Panc1 (cell line): ENCODE data around the gene CCDC92B. TPM values are rescaled to one million over a fixed set of nuclear protein-coding genes. Genes with fewer than 3 reads are reported as not detected.

Experiments
- ATAC-seq: fragments of 200-7000 bp; cut with Tn5 transposase; 2 replicates; pipeline ENCODE4 v1.9.1; 2020; ENCODE audit warnings: mild to moderate bottlenecking, moderate library complexity
- BruUV-seq: library from RNA; stranded (reverse); fragments of 400-500 nt; replicated peaks from 2 replicates; lab custom pipeline; 2021; lab: Mats Ljungman, UMichigan
- CTCF ChIA-PET: fragments of 300-600 bp; sonication (Branson Sonifier 250); formaldehyde crosslinking; loops from one replicate; lab custom pipeline; 2022; ENCODE audit warnings: antibody characterized with exemption; lab: Charles Lee
- POLR2A ChIA-PET: fragments of 300-600 bp; sonication (Branson Sonifier 250); formaldehyde crosslinking; loops from one replicate; lab custom pipeline; 2022; ENCODE audit warnings: antibody characterized with exemption; lab: Charles Lee
- DNase-seq: peaks from one replicate; pipeline ENCODE4 v3.0.0-alpha.2; 2010; ENCODE audit warnings: low read depth, low spot score
- H3K27ac ChIP-seq: 2 replicates; pipeline ENCODE4 v1.5.1; 2011; ENCODE audit warnings: mild to moderate bottlenecking, low read length, inconsistent platforms
- H3K27me3 ChIP-seq: fragments of 200-500 bp; sonication (Bioruptor generic); 2 replicates; pipeline ENCODE4 v1.6.0; 2014; ENCODE audit warnings: low read length, inconsistent platforms; ENCODE audit not compliant: control insufficient read depth, insufficient read depth
- H3K36me3 ChIP-seq: fragments of 200-500 bp; sonication (Bioruptor generic); 2 replicates; pipeline ENCODE4 v1.5.1; 2014; ENCODE audit warnings: inconsistent platforms, mild to moderate bottlenecking, low read length, moderate library complexity; ENCODE audit not compliant: control insufficient read depth, insufficient read depth
- H3K4me1 ChIP-seq: 2 replicates; pipeline ENCODE4 v1.5.1; 2011; ENCODE audit warnings: inconsistent platforms, mild to moderate bottlenecking, low read length, moderate library complexity; ENCODE audit not compliant: control insufficient read depth, insufficient read depth
- H3K4me3 ChIP-seq, 2 experiments: 2 replicates each; pipeline ENCODE4 v1.5.1; 2011 to 2012; ENCODE audit warnings: low read depth in 2 of 2, low read length in 2 of 2, mild to moderate bottlenecking in 2 of 2, inconsistent platforms in 1 of 2, moderate library complexity in 1 of 2
- H3K9me3 ChIP-seq: fragments of 200-500 bp; sonication (Bioruptor generic); 2 replicates; pipeline ENCODE4 v1.5.1; 2014; ENCODE audit warnings: low read depth, mild to moderate bottlenecking, inconsistent platforms, low read length, moderate library complexity; ENCODE audit not compliant: control insufficient read depth, insufficient read depth
- CTCF ChIP-seq: fragments of 450-650 bp; IDR thresholded peaks from 2 replicates; pipeline ENCODE4 v1.5.1; 2017; ENCODE audit warnings: mild to moderate bottlenecking
- POLR2AphosphoS5 ChIP-seq: IDR thresholded peaks from 2 replicates; pipeline ENCODE4 v1.6.1; 2012; ENCODE audit warnings: mild to moderate bottlenecking, low read depth, low read length, moderate library complexity
- SIN3A ChIP-seq: IDR thresholded peaks from 2 replicates; pipeline ENCODE4 v1.6.1; 2012; ENCODE audit warnings: low read depth, mild to moderate bottlenecking, low read length, moderate library complexity, borderline replicate concordance; ENCODE audit not compliant: insufficient read depth
- TCF7L2 ChIP-seq: IDR thresholded peaks from 2 replicates; pipeline ENCODE4 v1.6.1; 2011; ENCODE audit warnings: mild to moderate bottlenecking, low read depth, low read length, inconsistent platforms
- in situ Hi-C: cut with HindIII; loops from 2 replicates; pipeline ENCODE4 v1.10.0; 2016; ENCODE audit warnings: low sequenced_read_pairs, low pct_unique_long_range_greater_than_20kb
- intact Hi-C: fragments of 100-400 bp; cut with micrococcal nuclease; formaldehyde crosslinking; loops from one replicate; pipeline ENCODE4 v1.10.0; 2022; ENCODE audit not compliant: unreplicated experiment
- total RNA-seq: library from RNA; stranded (reverse); gene quantifications from one replicate; pipeline ENCODE4 v1.2.1, GENCODE V29; 2021; ENCODE audit not compliant: unreplicated experiment
- TF ChIP-seq, protein P1 (sequence below), 2 experiments: IDR thresholded peaks; 2 replicates each; pipeline ENCODE4 v1.6.1; 2011 to 2012; ENCODE audit warnings: low read depth in 2 of 2, control low read depth in 1 of 2, low read length in 1 of 2, mild to moderate bottlenecking in 1 of 2, moderate library complexity in 1 of 2; ENCODE audit not compliant: insufficient read depth in 1 of 2

CCDC92B gene
- total RNA-seq, 1 experiment from 2014 or later: 0.51 TPM

- H3K4me3 ChIP-seq: no peak overlapping the region
- DNase-seq (no peak), ATAC-seq (no peak)
- H3K36me3 ChIP-seq: 0 out of 2 replicates have a peak, but pooled peaks cover 3% of the 10 kb centered on the region
- in situ Hi-C loops: no loop called here
- no peak overlapping the region for H3K27ac ChIP-seq
- no peaks in the 10 kb centered on the region for H3K27me3 ChIP-seq
- CTCF ChIA-PET: no interaction called here
- intact Hi-C loops: no loop called here
- no peaks in the 10 kb centered on the region for H3K9me3 ChIP-seq
- TF ChIP-seq TCF7L2: no peak
- TF ChIP-seq CTCF: no peak
- TF ChIP-seq, protein P1, sequence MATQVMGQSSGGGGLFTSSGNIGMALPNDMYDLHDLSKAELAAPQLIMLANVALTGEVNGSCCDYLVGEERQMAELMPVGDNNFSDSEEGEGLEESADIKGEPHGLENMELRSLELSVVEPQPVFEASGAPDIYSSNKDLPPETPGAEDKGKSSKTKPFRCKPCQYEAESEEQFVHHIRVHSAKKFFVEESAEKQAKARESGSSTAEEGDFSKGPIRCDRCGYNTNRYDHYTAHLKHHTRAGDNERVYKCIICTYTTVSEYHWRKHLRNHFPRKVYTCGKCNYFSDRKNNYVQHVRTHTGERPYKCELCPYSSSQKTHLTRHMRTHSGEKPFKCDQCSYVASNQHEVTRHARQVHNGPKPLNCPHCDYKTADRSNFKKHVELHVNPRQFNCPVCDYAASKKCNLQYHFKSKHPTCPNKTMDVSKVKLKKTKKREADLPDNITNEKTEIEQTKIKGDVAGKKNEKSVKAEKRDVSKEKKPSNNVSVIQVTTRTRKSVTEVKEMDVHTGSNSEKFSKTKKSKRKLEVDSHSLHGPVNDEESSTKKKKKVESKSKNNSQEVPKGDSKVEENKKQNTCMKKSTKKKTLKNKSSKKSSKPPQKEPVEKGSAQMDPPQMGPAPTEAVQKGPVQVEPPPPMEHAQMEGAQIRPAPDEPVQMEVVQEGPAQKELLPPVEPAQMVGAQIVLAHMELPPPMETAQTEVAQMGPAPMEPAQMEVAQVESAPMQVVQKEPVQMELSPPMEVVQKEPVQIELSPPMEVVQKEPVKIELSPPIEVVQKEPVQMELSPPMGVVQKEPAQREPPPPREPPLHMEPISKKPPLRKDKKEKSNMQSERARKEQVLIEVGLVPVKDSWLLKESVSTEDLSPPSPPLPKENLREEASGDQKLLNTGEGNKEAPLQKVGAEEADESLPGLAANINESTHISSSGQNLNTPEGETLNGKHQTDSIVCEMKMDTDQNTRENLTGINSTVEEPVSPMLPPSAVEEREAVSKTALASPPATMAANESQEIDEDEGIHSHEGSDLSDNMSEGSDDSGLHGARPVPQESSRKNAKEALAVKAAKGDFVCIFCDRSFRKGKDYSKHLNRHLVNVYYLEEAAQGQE (IDR thresholded peaks at IDR 0.05; ENCODE audit: insufficient read depth in 1 of 2, low read depth in 2 of 2, low read length in 1 of 2): no peak
- TF ChIP-seq SIN3A: no peak
- TF ChIP-seq POLR2AphosphoS5: no peak
- H3K4me1 ChIP-seq: peaks cover 16% of the 10 kb centered on the region
- BruUV-seq: no TSS peak
- POLR2A ChIA-PET: no interaction called here
Measured at GRCh38 chr17:2704031-2704889, 45.2 kb downstream of the CCDC92B start.

DNA sequence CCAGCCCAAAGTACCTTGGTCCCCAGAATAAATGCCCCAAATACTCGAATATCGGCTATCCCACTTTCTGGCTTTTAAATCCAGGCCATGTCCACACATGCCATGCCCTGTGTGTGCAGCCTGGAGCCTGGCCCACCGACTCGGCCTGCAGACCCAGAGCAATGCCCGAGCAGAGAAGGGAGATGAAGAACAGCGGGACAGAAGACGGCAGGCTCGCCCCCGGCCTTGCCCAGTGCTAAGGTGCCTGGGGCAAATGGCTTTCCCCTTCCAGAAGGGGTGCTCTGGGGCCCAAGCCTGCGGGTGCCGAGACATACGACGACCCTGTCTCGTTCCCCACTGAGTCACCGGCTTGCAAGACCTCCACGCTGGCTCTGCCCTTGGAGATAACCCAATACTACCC lies 45.8 kb downstream of the CCDC92B start:
- Histone ChIP-seq H3K36me3 (0 out of 2 replicates have a peak, but pooled peaks cover 3% of the 10 kb centered on the region), H3K9me3 (no peaks in the 10 kb centered on the region), H3K4me3 (no peak overlapping the region), H3K4me1 (peaks cover 10% of the 10 kb centered on the region), H3K27ac (no peak overlapping the region), H3K27me3 (no peaks in the 10 kb centered on the region)
- ChIA-PET POLR2A (no interaction called here), CTCF (no interaction called here)
- DNase-seq: no peak
- TF ChIP-seq TCF7L2 (no peak), SIN3A (no peak), CTCF (no peak), POLR2AphosphoS5 (no peak)
- TF ChIP-seq, protein P1 (IDR thresholded peaks at IDR 0.05; ENCODE audit: insufficient read depth in 1 of 2, low read depth in 2 of 2, low read length in 1 of 2): no peak
- in situ Hi-C loops: no loop called here
- ATAC-seq: no peak
- BruUV-seq: no TSS peak
- intact Hi-C loops: no loop called here
